ENCODE results near the gene MYZAP. TPM values are rescaled to one million over a fixed set of nuclear protein-coding genes. Genes with fewer than 3 reads are reported as not detected.

Gene MYZAP
- total and polyA plus RNA-seq, 2 experiments from 2014 or later, result 143 to 175 TPM

GRCh38 chr15:57573151-57573550, 18.6 kb upstream of the MYZAP start:
- Histone ChIP-seq H3K27ac (no peak overlapping the region), H3K4me3 (no peak overlapping the region), H3K36me3 (no peaks in the 10 kb centered on the region), H3K9me3 (ENCODE audit: low read depth) (no peaks in the 10 kb centered on the region), H3K27me3 (no peaks in the 10 kb centered on the region), H3K4me1 (ENCODE audit: low read depth) (peaks cover 4% of the 10 kb centered on the region)
- TF ChIP-seq CTCF (IDR thresholded peaks at IDR 0.05; ENCODE audit: low read depth, low read length), result no peak
- DNase-seq (ENCODE audit: low read depth in 1 of 2, low spot score in 1 of 2), result no peak

GRCh38 chr15:57575363-57575762, 16.3 kb upstream of the MYZAP start:
- no peak for DNase-seq (ENCODE audit: low read depth in 1 of 2, low spot score in 1 of 2)
- no peak for TF ChIP-seq CTCF (IDR thresholded peaks at IDR 0.05; ENCODE audit: low read depth, low read length)

DNA sequence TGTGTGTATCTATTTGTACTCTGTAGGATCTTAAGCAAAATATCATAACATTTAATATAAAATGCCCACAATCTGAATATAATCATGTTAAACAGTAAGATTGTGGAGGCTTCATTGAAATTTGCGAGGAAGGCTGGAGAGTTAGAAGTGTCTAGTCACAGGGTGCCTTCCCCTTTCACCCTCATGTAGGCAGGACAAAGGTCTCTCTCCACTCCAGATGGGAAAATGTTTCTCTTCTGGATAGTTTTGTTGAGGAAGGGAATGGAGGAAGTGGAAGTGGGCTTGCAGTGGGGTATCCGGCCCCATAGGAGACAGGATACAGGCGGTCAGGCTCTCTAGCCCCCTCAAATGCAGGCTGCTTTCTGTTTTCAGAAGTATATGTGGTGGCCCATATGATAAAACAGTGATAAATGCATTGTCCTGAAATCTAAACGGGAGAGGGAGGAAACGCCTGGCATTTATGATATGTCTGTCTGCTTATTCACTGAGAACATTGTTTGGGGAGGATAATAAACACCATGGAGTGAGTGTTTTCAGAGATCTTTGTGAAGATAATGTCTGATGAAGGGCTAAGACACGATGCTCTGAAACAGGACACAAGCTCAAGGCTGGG, 13.3 kb upstream of the MYZAP start:
- DNase-seq (ENCODE audit: low read depth in 1 of 2, low spot score in 1 of 2), result no peak
- TF ChIP-seq CTCF (IDR thresholded peaks at IDR 0.05; ENCODE audit: low read depth, low read length), result no peak
- peaks cover 5% of the 10 kb centered on the region for H3K4me1 ChIP-seq (ENCODE audit: low read depth)
- no peaks in the 10 kb centered on the region for H3K9me3 ChIP-seq (ENCODE audit: low read depth)
- no peak overlapping the region for H3K27ac ChIP-seq
- no peaks in the 10 kb centered on the region for H3K27me3 ChIP-seq
- no peak overlapping the region for H3K4me3 ChIP-seq
- no peaks in the 10 kb centered on the region for H3K36me3 ChIP-seq

More at GRCh38 chr15:57575363-57575762, 16.3 kb upstream of the MYZAP start:
- Histone ChIP-seq H3K4me1 (ENCODE audit: low read depth) (peaks cover 4% of the 10 kb centered on the region), H3K27me3 (no peaks in the 10 kb centered on the region), H3K9me3 (ENCODE audit: low read depth) (no peaks in the 10 kb centered on the region), H3K36me3 (no peaks in the 10 kb centered on the region), H3K4me3 (no peak overlapping the region), H3K27ac (no peak overlapping the region)

- H3K27me3 ChIP-seq, result no peaks in the 10 kb centered on the region
- no peaks in the 10 kb centered on the region for H3K9me3 ChIP-seq (ENCODE audit: low read depth)
- no peak for TF ChIP-seq CTCF (IDR thresholded peaks at IDR 0.05; ENCODE audit: low read depth, low read length)
- H3K27ac ChIP-seq, result no peak overlapping the region
- H3K4me3 ChIP-seq, result no peak overlapping the region
- no peak for DNase-seq (ENCODE audit: low read depth in 1 of 2, low spot score in 1 of 2)
- H3K36me3 ChIP-seq, result no peaks in the 10 kb centered on the region
- peaks cover 4% of the 10 kb centered on the region for H3K4me1 ChIP-seq (ENCODE audit: low read depth)
Observed at GRCh38 chr15:57580428-57580827, 11.3 kb upstream of the MYZAP start.

DNA sequence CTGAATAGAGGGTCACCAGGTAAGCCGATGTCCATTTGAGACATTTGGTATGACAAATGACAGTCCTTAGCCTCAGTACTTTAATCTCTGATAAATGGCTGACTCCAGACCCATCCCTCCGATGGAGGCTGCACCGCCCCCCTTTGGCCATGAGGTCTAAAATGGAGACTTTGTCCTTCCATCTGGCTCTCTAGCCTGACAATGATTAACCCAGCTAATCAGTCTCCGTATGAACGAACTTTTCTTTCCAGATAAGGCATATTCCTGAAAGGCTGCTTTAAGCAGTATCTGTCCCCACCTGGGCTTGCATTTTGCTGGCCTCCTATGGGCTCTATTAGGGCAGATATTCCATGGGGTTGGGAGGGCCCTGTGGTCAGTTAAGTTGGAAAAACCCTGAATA, 10.8 kb upstream of the MYZAP start:
- Histone ChIP-seq H3K27ac (no peak overlapping the region), H3K36me3 (no peaks in the 10 kb centered on the region), H3K9me3 (ENCODE audit: low read depth) (no peaks in the 10 kb centered on the region), H3K4me1 (ENCODE audit: low read depth) (peaks cover 4% of the 10 kb centered on the region), H3K27me3 (no peaks in the 10 kb centered on the region), H3K4me3 (no peak overlapping the region)
- no peak for DNase-seq (ENCODE audit: low read depth in 1 of 2, low spot score in 1 of 2)
- no peak for TF ChIP-seq CTCF (IDR thresholded peaks at IDR 0.05; ENCODE audit: low read depth, low read length)

All from cardiac muscle cell (in vitro differentiated cells and primary cell).